GM12865 (cell line): ENCODE results near the gene ATP2B3.

Experiments
- DNase-seq: peaks from one replicate; pipeline ENCODE4 v3.0.0; 2010; ENCODE audit warnings: low read depth
- H3K4me3 ChIP-seq: 2 replicates; pipeline ENCODE4 v1.5.1; 2011; ENCODE audit warnings: mild to moderate bottlenecking, low read depth, low read length, control low read depth
- TF ChIP-seq, protein P1 (sequence below): IDR thresholded peaks from 2 replicates; pipeline ENCODE4 v1.5.1; 2011; ENCODE audit warnings: low read length, control low read depth, low read depth, inconsistent platforms; ENCODE audit not compliant: insufficient read depth; ENCODE audit errors: missing control alignments

Gene ATP2B3

DNA sequence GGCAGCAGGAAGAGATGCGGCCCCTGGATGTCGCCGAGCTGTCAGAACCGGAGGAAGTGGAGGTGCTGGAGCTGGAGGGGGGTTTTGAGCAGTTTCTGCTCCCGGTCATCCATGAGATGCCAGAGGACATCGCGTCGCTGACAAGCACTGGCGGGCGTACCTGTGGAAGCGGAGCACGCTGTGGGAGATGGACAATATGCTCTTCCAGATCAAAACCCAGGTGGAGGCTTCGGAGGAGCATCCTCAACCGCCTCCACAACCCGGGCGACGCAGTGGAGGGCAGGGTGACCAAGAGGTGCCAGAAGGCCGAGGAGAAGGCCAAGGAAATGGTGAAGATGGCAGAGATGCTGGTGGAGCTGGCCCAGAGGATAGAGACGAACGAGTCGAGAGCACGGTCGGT is 89.1 kb downstream of the ATP2B3 start:
- no peak overlapping the region for H3K4me3 ChIP-seq
- TF ChIP-seq, protein P1, sequence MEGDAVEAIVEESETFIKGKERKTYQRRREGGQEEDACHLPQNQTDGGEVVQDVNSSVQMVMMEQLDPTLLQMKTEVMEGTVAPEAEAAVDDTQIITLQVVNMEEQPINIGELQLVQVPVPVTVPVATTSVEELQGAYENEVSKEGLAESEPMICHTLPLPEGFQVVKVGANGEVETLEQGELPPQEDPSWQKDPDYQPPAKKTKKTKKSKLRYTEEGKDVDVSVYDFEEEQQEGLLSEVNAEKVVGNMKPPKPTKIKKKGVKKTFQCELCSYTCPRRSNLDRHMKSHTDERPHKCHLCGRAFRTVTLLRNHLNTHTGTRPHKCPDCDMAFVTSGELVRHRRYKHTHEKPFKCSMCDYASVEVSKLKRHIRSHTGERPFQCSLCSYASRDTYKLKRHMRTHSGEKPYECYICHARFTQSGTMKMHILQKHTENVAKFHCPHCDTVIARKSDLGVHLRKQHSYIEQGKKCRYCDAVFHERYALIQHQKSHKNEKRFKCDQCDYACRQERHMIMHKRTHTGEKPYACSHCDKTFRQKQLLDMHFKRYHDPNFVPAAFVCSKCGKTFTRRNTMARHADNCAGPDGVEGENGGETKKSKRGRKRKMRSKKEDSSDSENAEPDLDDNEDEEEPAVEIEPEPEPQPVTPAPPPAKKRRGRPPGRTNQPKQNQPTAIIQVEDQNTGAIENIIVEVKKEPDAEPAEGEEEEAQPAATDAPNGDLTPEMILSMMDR = no peak
- no peak for DNase-seq

- TF ChIP-seq, protein P1 = no peak
- no peak for DNase-seq
- H3K4me3 ChIP-seq = no peak overlapping the region
Measured at GRCh38 chrX:153608376-153608775, 90.9 kb downstream of the ATP2B3 start.

- TF ChIP-seq, protein P1 = no peak
- H3K4me3 ChIP-seq = no peak overlapping the region
- no peak for DNase-seq
Measured at GRCh38 chrX:153608806-153609205, 91.4 kb downstream of the ATP2B3 start.

DNA sequence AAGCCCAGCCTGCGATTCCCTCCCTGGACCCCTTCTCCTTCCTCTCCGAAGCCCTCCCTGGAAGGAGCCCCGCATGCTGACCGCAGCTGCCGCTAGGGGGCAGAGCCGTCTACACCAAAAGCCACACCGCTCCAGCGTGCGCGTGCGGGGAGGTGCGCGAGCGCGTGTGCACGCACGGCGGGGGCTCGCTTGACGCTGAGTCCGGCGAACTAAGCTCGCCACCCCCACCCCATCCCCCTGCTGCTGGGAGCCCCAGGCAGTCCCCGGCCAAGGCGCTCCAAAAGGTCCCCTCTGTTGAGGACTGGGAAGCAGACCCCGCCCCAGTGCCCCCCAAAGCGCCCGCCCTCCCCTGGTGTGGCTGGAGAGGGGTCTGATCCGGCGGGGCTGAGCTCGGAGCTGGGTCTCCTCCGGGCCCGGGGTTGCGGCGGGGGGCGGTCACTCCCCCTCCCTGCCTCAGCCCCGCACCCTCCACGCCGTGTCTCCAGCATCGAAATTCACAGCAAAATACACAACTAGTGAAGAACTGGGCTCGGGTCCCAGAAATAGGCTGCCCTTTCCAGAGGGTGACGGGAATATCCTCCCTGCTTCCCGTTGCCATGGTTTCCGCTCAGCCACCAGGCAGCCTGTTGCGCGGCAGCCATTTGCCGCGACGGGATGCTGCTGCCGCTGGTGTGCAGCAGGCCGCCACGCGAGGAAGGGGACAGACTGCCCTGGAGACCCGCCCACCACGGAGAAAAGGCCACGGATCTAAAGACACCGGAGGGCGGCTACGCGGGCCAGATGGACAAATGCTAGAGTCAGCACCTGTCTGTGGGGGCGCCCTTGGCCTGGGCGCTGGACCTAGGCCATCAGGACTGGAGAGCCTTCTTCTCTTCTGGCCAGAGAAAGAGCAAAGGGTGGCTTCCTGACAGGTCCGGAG is 92.7 kb downstream of the ATP2B3 start:
- peak overlapping the region; percentile 36; the same call in 1 of the 2 replicates for H3K4me3 ChIP-seq
- peak; percentile 70 for DNase-seq
- TF ChIP-seq, protein P1 = peak; percentile 76

GRCh38 chrX:153610836-153611213 is 93.4 kb downstream of the ATP2B3 start:
- DNase-seq = no peak
- no peak overlapping the region for H3K4me3 ChIP-seq
- TF ChIP-seq, protein P1 = no peak

DNA sequence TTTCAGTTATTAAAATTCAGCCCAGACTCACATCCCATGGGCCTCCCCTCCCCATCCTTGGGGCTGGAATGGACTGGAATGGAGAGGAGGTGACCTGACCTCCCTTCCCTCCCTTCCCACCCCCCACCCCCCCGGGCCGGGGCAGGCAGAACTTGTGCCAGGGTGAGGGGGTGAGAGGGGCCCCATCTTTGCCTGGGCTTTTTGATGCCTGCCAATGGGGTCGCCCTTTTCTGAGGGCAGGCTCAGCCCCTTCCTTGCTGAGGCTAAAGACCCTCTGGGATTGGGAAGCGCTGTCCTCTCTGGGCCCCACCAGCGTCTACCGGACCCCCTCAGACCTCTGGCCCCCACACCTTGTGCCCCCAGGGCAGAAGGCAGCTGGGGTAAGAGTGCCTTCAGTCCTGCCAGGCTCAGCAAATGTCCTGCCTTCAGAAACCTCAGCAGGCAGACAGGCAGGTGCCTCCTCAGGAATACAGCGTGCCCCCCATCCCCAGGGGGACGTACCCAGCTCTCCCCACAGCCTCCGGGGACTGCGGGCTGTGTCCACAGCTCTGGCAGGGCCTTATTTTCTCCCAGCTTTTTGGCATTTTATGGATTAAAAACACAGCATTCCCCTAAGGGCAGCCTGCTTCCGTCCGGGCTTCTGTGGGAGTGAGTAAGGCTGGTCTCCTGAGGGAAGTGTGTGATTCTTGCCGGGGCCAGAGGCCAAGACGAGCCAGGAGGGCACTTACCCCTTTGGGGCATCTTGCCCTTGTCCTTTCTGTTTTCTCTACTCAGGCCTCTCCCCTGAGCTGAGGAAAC is 94.1 kb downstream of the ATP2B3 start:
- DNase-seq = no peak
- TF ChIP-seq, protein P1 = no peak
- H3K4me3 ChIP-seq = no peak overlapping the region
